COLO668 (cell line): ENCODE data around the gene TJP3.
"Not testable (repeated sequence)": the region's sequence is repeated elsewhere in the genome, so short reads cannot be mapped to it uniquely, and the experiment has no call there.

Source experiments
- DNase-seq: peaks from one replicate; lab custom pipeline; 2025; ENCODE audit not compliant: unreplicated experiment; lab: John Stamatoyannopoulos, UW

TJP3 gene

GRCh38 chr19:3708207-3708931, at the start of gene TJP3:
TSS of gene TJP3 (plus strand) at chr19:3708384. CDS start at chr19:3728433, 20,049 bp downstream.
- peak; percentile 59 for DNase-seq

GRCh38 chr19:3658870-3659745, 49.1 kb upstream of the TJP3 start:
- DNase-seq, result no peak

GRCh38 chr19:3659746-3660112, 48.5 kb upstream of the TJP3 start:
- no peak for DNase-seq

- peak; percentile 5 for DNase-seq
Observed at GRCh38 chr19:3660493-3661219, 47.5 kb upstream of the TJP3 start.

- no peak for DNase-seq
Observed at GRCh38 chr19:3661284-3662238, 46.6 kb upstream of the TJP3 start.

GRCh38 chr19:3663838-3664237, 44.3 kb upstream of the TJP3 start:
- no peak for DNase-seq

GRCh38 chr19:3664879-3665642, 43.1 kb upstream of the TJP3 start:
- no peak for DNase-seq

- DNase-seq, result peak; percentile 49
Observed at GRCh38 chr19:3665681-3666544, 42.3 kb upstream of the TJP3 start.

- not testable (repeated sequence) for DNase-seq
Observed at GRCh38 chr19:3666545-3666856, 41.7 kb upstream of the TJP3 start.

- no peak for DNase-seq
Observed at GRCh38 chr19:3667037-3667638, 41.0 kb upstream of the TJP3 start.

- no peak for DNase-seq
Observed at GRCh38 chr19:3667766-3668165, 40.4 kb upstream of the TJP3 start.

GRCh38 chr19:3668331-3669081, 39.7 kb upstream of the TJP3 start:
- no peak for DNase-seq

- DNase-seq, result no peak
Observed at GRCh38 chr19:3669082-3669946, 38.9 kb upstream of the TJP3 start.

- no peak for DNase-seq
Observed at GRCh38 chr19:3669947-3670795, 38.0 kb upstream of the TJP3 start.

- no peak for DNase-seq
Observed at GRCh38 chr19:3670796-3671679, 37.1 kb upstream of the TJP3 start.
